D721Med (cell line): ENCODE measurements around the gene TMEM258.

Source experiments
- DNase-seq: peaks from one replicate; pipeline ENCODE4 v3.0.0; 2011; ENCODE audit warnings: low spot score; ENCODE audit not compliant: insufficient read length
- FAIRE-seq: peaks from 2 replicates; lab custom pipeline; 2011; peaks lifted over from hg19 to GRCh38; lab: Jason Lieb, UNC
- TF ChIP-seq, protein P1 (sequence below): IDR thresholded peaks from 2 replicates; pipeline ENCODE4 v1.5.1; 2012; ENCODE audit warnings: mild to moderate bottlenecking, control low read depth; ENCODE audit not compliant: insufficient read depth; ENCODE audit errors: missing control alignments

The TMEM258 gene

DNA sequence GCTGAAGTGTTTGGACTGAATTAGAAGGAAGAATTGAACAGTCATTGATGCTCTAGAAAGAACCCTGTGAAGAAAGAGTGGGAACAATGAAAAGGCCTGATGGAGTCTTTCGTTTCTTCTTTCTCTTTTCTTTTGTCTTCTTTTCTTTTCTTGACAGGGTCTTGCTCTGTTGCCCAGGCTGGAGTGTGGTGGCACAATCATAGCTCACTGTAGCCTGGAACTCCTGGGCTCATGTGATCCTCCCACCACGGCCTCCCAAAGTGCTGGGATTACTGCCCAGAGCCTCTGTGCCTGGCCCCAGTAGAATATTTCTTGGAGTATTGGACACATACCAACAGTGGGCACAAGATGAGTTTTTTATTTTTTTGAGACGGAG, 1.4 kb upstream of the TMEM258 start:
- no peak for FAIRE-seq
- no peak for DNase-seq
- TF ChIP-seq, protein P1, sequence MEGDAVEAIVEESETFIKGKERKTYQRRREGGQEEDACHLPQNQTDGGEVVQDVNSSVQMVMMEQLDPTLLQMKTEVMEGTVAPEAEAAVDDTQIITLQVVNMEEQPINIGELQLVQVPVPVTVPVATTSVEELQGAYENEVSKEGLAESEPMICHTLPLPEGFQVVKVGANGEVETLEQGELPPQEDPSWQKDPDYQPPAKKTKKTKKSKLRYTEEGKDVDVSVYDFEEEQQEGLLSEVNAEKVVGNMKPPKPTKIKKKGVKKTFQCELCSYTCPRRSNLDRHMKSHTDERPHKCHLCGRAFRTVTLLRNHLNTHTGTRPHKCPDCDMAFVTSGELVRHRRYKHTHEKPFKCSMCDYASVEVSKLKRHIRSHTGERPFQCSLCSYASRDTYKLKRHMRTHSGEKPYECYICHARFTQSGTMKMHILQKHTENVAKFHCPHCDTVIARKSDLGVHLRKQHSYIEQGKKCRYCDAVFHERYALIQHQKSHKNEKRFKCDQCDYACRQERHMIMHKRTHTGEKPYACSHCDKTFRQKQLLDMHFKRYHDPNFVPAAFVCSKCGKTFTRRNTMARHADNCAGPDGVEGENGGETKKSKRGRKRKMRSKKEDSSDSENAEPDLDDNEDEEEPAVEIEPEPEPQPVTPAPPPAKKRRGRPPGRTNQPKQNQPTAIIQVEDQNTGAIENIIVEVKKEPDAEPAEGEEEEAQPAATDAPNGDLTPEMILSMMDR = no peak

DNA sequence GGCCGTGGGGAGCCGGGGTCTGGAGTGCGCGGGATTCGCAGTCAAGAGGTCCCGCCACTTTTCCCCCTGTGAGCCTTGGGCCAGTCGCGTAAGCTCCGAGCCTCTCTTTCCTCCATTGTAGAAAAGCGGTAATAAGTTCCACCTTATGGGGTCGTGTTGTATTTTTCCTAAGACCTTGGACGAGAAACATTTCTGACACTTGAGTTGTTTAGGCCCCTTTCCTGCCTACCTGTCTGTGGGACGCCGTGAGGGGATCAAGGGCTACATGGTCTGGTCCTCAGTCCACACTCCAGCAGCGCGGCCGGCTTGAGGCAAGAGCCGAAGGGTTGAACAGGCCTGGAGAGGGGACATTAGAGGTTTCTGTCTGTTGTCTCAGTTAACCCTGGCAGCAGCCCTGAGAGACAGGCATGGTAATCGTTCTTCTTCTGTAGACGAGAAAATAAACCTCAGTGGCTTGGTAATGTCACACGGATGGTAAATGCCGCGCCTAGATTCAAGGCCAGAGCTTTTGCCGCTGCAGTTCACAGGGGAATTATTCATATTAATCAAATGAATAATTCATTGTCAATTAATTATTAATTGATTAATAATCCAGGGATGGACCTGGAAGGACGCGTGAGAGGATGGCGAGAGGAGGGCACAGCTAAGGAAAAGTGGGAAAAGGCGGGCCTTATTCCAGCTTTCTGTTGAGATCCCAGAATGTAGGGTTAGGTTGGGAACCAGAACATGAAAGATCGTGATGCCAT, 857 bp upstream of the TMEM258 start:
- DNase-seq = no peak
- FAIRE-seq = no peak
- TF ChIP-seq, protein P1 = no peak

DNA sequence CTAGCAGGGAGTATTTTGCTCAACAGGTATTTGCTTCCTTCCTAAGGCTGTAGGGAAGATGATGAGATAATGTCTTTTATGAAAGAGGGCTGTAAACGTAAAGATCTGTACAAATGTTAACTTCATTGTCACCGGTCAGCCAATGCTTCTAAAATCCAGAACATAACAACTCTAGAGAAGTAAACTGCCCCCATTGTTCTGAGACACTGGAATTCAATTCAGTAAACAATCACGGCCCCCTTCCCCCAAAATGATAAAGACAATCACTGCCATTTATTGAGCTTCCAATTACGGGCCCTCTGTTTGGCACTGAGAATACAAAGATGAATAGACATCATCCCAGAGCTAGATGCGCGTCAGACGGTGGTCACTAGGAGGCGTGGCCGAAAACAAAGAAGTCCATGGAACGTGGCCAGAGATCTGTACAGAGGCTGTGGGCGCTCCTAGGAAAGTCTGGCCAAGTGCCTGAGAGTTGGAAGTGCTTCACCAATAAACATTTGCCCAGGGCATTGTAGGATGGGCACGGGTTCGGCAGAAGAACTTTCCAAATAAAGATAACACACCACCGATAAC, 576 bp downstream of the TMEM258 start:
- DNase-seq (no peak), FAIRE-seq (no peak)
- TF ChIP-seq, protein P1 = no peak

DNA sequence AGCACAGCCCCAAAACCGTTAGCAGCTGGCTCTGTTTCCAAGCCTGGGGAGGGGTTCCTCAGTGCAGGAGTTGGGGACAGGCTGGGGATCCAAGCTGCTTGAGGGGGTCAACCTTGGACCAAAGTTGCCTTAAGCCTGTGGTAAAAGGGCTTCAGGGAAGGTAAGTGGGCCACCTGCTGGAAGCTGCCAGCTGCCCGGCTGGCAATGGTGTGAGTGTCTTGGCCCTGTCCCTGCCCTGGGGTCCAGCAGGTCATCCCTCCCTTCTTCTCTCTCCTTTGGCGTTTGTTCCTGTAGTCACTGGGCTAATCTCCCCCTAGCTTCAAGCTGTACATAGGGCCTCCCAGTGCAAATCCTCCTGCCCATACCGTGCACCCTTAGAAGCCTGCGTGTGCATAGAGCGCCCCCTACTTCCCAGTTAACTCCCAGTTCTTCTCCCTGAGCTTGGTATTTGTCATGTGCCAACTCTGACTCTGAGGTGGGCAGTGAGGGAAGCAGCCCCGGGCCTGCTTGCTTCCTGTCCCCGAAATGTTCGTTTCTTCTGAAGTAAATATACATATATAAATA, 4.4 kb downstream of the TMEM258 start:
- DNase-seq (peak; percentile 74), FAIRE-seq (no peak)
- TF ChIP-seq, protein P1 = peak; percentile 68

DNA sequence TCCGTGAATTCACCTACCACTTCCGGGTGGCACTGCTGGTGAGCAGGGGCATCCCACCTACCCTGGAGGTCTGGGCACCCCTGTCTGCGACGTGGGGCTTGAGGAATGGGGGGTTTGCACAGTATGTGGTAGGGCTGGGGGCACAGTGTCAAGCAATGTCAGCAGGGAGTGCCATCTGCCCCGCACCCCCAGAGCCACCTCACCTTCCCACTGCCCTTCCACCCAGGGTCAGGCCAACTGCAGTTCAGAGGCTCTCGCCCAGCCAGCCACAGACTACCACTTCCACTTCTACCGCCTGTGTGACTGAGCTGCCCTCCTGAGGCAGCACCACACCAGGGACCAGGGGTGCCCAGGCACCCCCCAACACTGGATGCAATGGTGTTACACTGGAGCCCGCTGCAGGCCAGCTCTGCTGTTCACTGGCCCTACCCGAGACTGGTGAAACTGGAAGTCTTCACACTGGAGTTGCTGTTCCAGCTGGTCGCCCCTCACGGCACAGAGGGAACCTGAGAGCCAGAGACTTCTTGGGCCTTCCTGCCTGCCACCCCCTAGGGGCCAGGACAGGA, 6.5 kb downstream of the TMEM258 start:
- DNase-seq (no peak), FAIRE-seq (no peak)
- TF ChIP-seq, protein P1 = no peak

DNA sequence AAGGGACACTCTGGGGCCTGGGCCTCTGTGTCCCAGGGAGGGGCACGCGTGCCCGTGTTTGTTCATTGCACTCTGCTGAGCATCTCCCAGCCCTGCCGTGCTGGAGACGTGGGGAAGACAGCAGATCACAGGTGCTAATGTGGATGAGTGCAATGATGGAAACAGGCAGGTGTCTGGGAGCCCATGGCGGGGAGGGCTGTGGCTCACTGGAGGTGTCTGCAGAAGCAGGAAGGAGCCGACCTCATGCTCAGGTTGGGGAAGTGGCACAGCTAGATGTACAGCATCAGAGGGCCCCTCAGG, 7.9 kb downstream of the TMEM258 start:
- TF ChIP-seq, protein P1 = no peak

More for the DNA sequence above, 7.9 kb downstream of the TMEM258 start:
- FAIRE-seq = no peak
- no peak for DNase-seq
